Vagina (tissue), 2 donors: ENCODE measurements around the gene JPH4. TPM values are rescaled to one million over a fixed set of nuclear protein-coding genes. Genes with fewer than 3 reads are reported as not detected.

ENCODE experiments used
- DNase-seq, 2 donors: peaks; one replicate each; pipeline ENCODE4 v3.0.0-alpha.2; 2017; ENCODE audit errors: extremely low spot score in 2 of 2
- H3K27ac ChIP-seq: fragments of 200-600 bp; sonication (generic); one replicate; pipeline ENCODE4 v1.5.1; 2019
- H3K27me3 ChIP-seq: fragments of 200-600 bp; sonication (generic); one replicate; pipeline ENCODE4 v1.5.1; 2019
- H3K36me3 ChIP-seq, 2 donors: fragments of 200-600 bp; sonication (generic); one replicate each; pipeline ENCODE4 v1.5.1; 2017 to 2019
- H3K4me1 ChIP-seq: fragments of 200-600 bp; sonication (generic); one replicate; pipeline ENCODE4 v1.5.1; 2019
- H3K4me3 ChIP-seq, 2 donors: fragments of 200-600 bp; sonication (generic); 1 replicate in 1 of 2; 2 replicates in 1 of 2; pipeline ENCODE4 v1.5.1; 2016 to 2019
- H3K9me3 ChIP-seq: fragments of 200-600 bp; sonication (generic); one replicate; pipeline ENCODE4 v1.5.1; 2019
- POLR2A ChIP-seq, 2 donors: fragments of 450-650 bp; IDR thresholded peaks; one replicate each; pipeline ENCODE4 v1.6.1; 2017; ENCODE audit warnings: antibody characterized with exemption in 2 of 2, mild to moderate bottlenecking in 2 of 2, moderate library complexity in 2 of 2
- POLR2AphosphoS5 ChIP-seq, 2 donors: sonication (generic); formaldehyde crosslinking; IDR thresholded peaks; one replicate each; pipeline ENCODE4 v1.9.0; 2017; ENCODE audit warnings: antibody characterized with exemption in 2 of 2, mild to moderate bottlenecking in 2 of 2, low read depth in 1 of 2; ENCODE audit not compliant: insufficient read depth in 1 of 2
- intact Hi-C: fragments of 100-400 bp; cut with DNase I; formaldehyde crosslinking; loops from one replicate; pipeline ENCODE4 v1.15.1; 2023
- total RNA-seq: library from RNA; depleted of rRNA; stranded (reverse); fragments of >200 nt; gene quantifications from one replicate; pipeline ENCODE4 v1.2.3, GENCODE V29; 2016
- TF ChIP-seq, protein P1 (sequence below), 3 experiments: fragments of 450-650 bp in 2 of 3; fragments of 200-600 bp in 1 of 3; sonication (generic) in 1 of 3; IDR thresholded peaks; one replicate each; pipeline ENCODE4 v1.5.1; 2017 to 2019; ENCODE audit warnings: antibody characterized with exemption in 3 of 3, mild to moderate bottlenecking in 2 of 3, moderate library complexity in 2 of 3

Gene JPH4
- total RNA-seq, 1 donor from 2014 or later, result 10.6 TPM

GRCh38 chr14:23530375-23531055, 48.1 kb downstream of the JPH4 start:
- TF ChIP-seq POLR2A (IDR thresholded peaks at IDR 0.05) (no peak), POLR2AphosphoS5 (IDR thresholded peaks at IDR 0.05; ENCODE audit: insufficient read depth in 1 of 2, low read depth in 1 of 2) (no peak)
- TF ChIP-seq, protein P1, sequence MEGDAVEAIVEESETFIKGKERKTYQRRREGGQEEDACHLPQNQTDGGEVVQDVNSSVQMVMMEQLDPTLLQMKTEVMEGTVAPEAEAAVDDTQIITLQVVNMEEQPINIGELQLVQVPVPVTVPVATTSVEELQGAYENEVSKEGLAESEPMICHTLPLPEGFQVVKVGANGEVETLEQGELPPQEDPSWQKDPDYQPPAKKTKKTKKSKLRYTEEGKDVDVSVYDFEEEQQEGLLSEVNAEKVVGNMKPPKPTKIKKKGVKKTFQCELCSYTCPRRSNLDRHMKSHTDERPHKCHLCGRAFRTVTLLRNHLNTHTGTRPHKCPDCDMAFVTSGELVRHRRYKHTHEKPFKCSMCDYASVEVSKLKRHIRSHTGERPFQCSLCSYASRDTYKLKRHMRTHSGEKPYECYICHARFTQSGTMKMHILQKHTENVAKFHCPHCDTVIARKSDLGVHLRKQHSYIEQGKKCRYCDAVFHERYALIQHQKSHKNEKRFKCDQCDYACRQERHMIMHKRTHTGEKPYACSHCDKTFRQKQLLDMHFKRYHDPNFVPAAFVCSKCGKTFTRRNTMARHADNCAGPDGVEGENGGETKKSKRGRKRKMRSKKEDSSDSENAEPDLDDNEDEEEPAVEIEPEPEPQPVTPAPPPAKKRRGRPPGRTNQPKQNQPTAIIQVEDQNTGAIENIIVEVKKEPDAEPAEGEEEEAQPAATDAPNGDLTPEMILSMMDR (IDR thresholded peaks at IDR 0.05), result no peak

GRCh38 chr14:23529016-23529415, 49.6 kb downstream of the JPH4 start:
- no peaks in the 10 kb centered on the region for H3K27me3 ChIP-seq
- TF ChIP-seq POLR2AphosphoS5 (IDR thresholded peaks at IDR 0.05; ENCODE audit: insufficient read depth in 1 of 2, low read depth in 1 of 2) (no peak), POLR2A (IDR thresholded peaks at IDR 0.05) (no peak)
- TF ChIP-seq, protein P1 (IDR thresholded peaks at IDR 0.05), result no peak
- no peak overlapping the region for H3K4me3 ChIP-seq
- H3K36me3 ChIP-seq, result no peaks in the 10 kb centered on the region
- no peak for DNase-seq
- no peaks in the 10 kb centered on the region for H3K9me3 ChIP-seq
- H3K4me1 ChIP-seq, result no peaks in the 10 kb centered on the region
- H3K27ac ChIP-seq, result no peak overlapping the region
- intact Hi-C loops, result no loop called here

More at GRCh38 chr14:23530375-23531055, 48.1 kb downstream of the JPH4 start:
- Histone ChIP-seq H3K9me3 (no peaks in the 10 kb centered on the region), H3K36me3 (no peaks in the 10 kb centered on the region), H3K27ac (no peak overlapping the region), H3K27me3 (no peaks in the 10 kb centered on the region), H3K4me3 (no peak overlapping the region), H3K4me1 (no peaks in the 10 kb centered on the region)
- no peak for DNase-seq
- intact Hi-C loops, result no loop called here

GRCh38 chr14:23528555-23528954, 50.0 kb downstream of the JPH4 start:
- Histone ChIP-seq H3K4me1 (no peaks in the 10 kb centered on the region), H3K4me3 (no peak overlapping the region), H3K27me3 (no peaks in the 10 kb centered on the region), H3K27ac (no peak overlapping the region), H3K9me3 (no peaks in the 10 kb centered on the region), H3K36me3 (no peaks in the 10 kb centered on the region)
- no peak for DNase-seq
- intact Hi-C loops, result no loop called here
- TF ChIP-seq POLR2A (IDR thresholded peaks at IDR 0.05) (no peak), POLR2AphosphoS5 (IDR thresholded peaks at IDR 0.05; ENCODE audit: insufficient read depth in 1 of 2, low read depth in 1 of 2) (no peak)
- TF ChIP-seq, protein P1 (IDR thresholded peaks at IDR 0.05), result no peak

DNA sequence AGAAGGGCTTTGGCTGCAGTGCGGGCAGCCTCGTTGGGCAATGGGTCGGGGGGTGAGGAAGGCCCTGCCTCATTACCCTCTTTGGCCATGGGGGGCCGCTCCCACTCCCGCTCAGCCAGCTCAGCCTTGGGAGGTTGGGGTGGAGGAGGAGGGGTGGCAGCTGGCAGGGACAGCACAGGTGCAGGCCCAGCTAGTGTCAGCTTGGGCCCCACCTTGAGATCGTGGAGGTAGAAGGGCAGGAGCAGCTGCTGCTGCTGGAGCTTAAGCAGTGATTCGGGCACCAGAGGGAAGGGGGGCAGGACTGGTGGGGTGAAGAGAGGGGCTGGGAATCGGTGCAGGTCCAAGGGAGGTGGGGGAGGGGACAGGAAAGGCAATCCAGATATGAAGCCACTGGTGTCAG, 53.0 kb downstream of the JPH4 start:
- TF ChIP-seq POLR2A (IDR thresholded peaks at IDR 0.05), result no peak
- no peak for TF ChIP-seq POLR2AphosphoS5 (IDR thresholded peaks at IDR 0.05; ENCODE audit: insufficient read depth in 1 of 2, low read depth in 1 of 2)
- TF ChIP-seq, protein P1 (IDR thresholded peaks at IDR 0.05), result no peak
- no peaks in the 10 kb centered on the region for H3K4me1 ChIP-seq
- H3K4me3 ChIP-seq, result no peak overlapping the region
- no peak overlapping the region for H3K27ac ChIP-seq
- no peaks in the 10 kb centered on the region for H3K36me3 ChIP-seq
- intact Hi-C loops, result no loop called here
- no peaks in the 10 kb centered on the region for H3K27me3 ChIP-seq
- no peak for DNase-seq
- H3K9me3 ChIP-seq, result no peaks in the 10 kb centered on the region

DNA sequence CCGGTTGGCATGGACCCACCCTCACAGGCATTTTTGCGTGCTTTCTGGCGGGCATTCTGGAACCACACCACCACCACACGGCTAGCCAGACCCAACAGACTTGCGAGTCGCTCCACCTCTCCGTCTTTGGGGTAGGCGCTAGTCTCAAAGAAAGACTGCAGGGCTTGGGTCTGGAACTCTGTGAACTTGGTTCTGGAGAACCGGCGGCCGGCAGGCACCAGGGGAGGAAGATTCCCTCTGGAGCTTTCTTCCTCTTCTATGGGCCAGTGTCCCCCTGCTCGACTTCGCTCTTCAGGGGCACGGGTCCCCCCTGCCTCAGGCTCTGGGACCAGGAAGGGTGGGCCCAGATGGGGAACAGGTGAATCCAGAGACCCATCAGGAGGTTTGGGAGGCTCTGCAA, 53.6 kb downstream of the JPH4 start:
- H3K27me3 ChIP-seq, result no peaks in the 10 kb centered on the region
- TF ChIP-seq POLR2A (IDR thresholded peaks at IDR 0.05) (no peak), POLR2AphosphoS5 (IDR thresholded peaks at IDR 0.05; ENCODE audit: insufficient read depth in 1 of 2, low read depth in 1 of 2) (no peak)
- TF ChIP-seq, protein P1 (IDR thresholded peaks at IDR 0.05), result no peak
- intact Hi-C loops, result no loop called here
- DNase-seq, result no peak
- H3K9me3 ChIP-seq, result no peaks in the 10 kb centered on the region
- no peak overlapping the region for H3K27ac ChIP-seq
- H3K4me1 ChIP-seq, result no peaks in the 10 kb centered on the region
- no peaks in the 10 kb centered on the region for H3K36me3 ChIP-seq
- H3K4me3 ChIP-seq, result no peak overlapping the region
